HFFc6 (cell line): ENCODE results near the gene DZIP1. TPM values are rescaled to one million over a fixed set of nuclear protein-coding genes. Genes with fewer than 3 reads are reported as not detected.

ENCODE experiments used
- DNase-seq: peaks from one replicate; pipeline ENCODE4 v3.0.0-alpha.2; 2018
- H3K27ac Mint-ChIP-seq: 2 replicates; pipeline ENCODE4 v1.8.0; 2020; ENCODE audit warnings: mild to moderate bottlenecking, mixed read lengths
- H3K27me3 Mint-ChIP-seq: 2 replicates; pipeline ENCODE4 v1.8.0; 2021; ENCODE audit warnings: mild to moderate bottlenecking, moderate library complexity, mixed read lengths; ENCODE audit not compliant: insufficient read depth
- H3K36me3 Mint-ChIP-seq: 2 replicates; pipeline ENCODE4 v1.8.0; 2021; ENCODE audit warnings: low read depth, mixed read lengths
- H3K4me1 Mint-ChIP-seq: 2 replicates; pipeline ENCODE4 v1.8.0; 2020; ENCODE audit warnings: low read depth, mixed read lengths
- H3K4me3 Mint-ChIP-seq: 2 replicates; pipeline ENCODE4 v1.8.0; 2020; ENCODE audit warnings: mild to moderate bottlenecking, moderate library complexity, mixed read lengths
- H3K9me3 Mint-ChIP-seq: 2 replicates; pipeline ENCODE4 v1.8.0; 2020; ENCODE audit warnings: mild to moderate bottlenecking, mixed read lengths
- CTCF ChIP-seq: fragments of 200-600 bp; sonication (generic); IDR thresholded peaks from 2 replicates; pipeline ENCODE4 v1.5.0; 2021; ENCODE audit warnings: antibody characterized with exemption, mild to moderate bottlenecking
- total RNA-seq, 6 experiments: library from RNA; stranded (reverse); fragmentation: NEBNext Ultra II Directional; extraction: Animal tissue kit (Norgen Biotek cat#: 25700); gene quantifications; 2 replicates in 1 of 6; 3 replicates in 5 of 6; pipeline ENCODE4 v1.2.3, GENCODE V29; 2021

The DZIP1 gene
- total RNA-seq, 6 experiments from 2014 or later: 39.3 to 43.8 (median 42.0) TPM

GRCh38 chr13:95620825-95621498 is 23.5 kb downstream of the DZIP1 start:
- no peaks in the 10 kb centered on the region for H3K9me3 Mint-ChIP-seq
- TF ChIP-seq CTCF: no peak
- H3K4me3 Mint-ChIP-seq: no peak overlapping the region
- H3K4me1 Mint-ChIP-seq: peaks cover 18% of the 10 kb centered on the region; the same call in 1 of the 2 replicates
- no peak for DNase-seq
- peaks cover 40% of the 10 kb centered on the region for H3K36me3 Mint-ChIP-seq
- H3K27ac Mint-ChIP-seq: peak overlapping the region; percentile 18; the same call in 1 of the 2 replicates
- no peaks in the 10 kb centered on the region; the same call in 1 of the 2 replicates for H3K27me3 Mint-ChIP-seq

GRCh38 chr13:95620030-95620824 is 24.3 kb downstream of the DZIP1 start:
- peaks cover 38% of the 10 kb centered on the region for H3K36me3 Mint-ChIP-seq
- H3K9me3 Mint-ChIP-seq: no peaks in the 10 kb centered on the region
- no peak for DNase-seq
- H3K27me3 Mint-ChIP-seq: no peaks in the 10 kb centered on the region; the same call in 1 of the 2 replicates
- H3K4me1 Mint-ChIP-seq: peaks cover 12% of the 10 kb centered on the region; the same call in 1 of the 2 replicates
- TF ChIP-seq CTCF: no peak
- no peak overlapping the region for H3K4me3 Mint-ChIP-seq
- H3K27ac Mint-ChIP-seq: no peak overlapping the region; the same call in 1 of the 2 replicates

GRCh38 chr13:95615539-95615938 is 29.0 kb downstream of the DZIP1 start:
- DNase-seq: no peak
- peaks cover 41% of the 10 kb centered on the region for H3K36me3 Mint-ChIP-seq
- peaks cover 2% of the 10 kb centered on the region for H3K27me3 Mint-ChIP-seq
- H3K4me1 Mint-ChIP-seq: peaks cover 5% of the 10 kb centered on the region; the same call in 1 of the 2 replicates
- TF ChIP-seq CTCF: no peak
- H3K9me3 Mint-ChIP-seq: no peaks in the 10 kb centered on the region
- H3K27ac Mint-ChIP-seq: no peak overlapping the region
- H3K4me3 Mint-ChIP-seq: no peak overlapping the region

- H3K36me3 Mint-ChIP-seq: peaks cover 33% of the 10 kb centered on the region
- peaks cover 2% of the 10 kb centered on the region for H3K27me3 Mint-ChIP-seq
- no peak for TF ChIP-seq CTCF
- no peaks in the 10 kb centered on the region for H3K4me1 Mint-ChIP-seq
- no peak overlapping the region for H3K27ac Mint-ChIP-seq
- no peaks in the 10 kb centered on the region for H3K9me3 Mint-ChIP-seq
- DNase-seq: no peak
- no peak overlapping the region for H3K4me3 Mint-ChIP-seq
These were observed 29.8 kb downstream of the DZIP1 start for GRCh38 chr13:95614641-95615245.

- DNase-seq: no peak
- Mint-ChIP-seq H3K9me3 (no peaks in the 10 kb centered on the region), H3K4me3 (no peak overlapping the region), H3K4me1 (peaks cover 27% of the 10 kb centered on the region), H3K27me3 (no peaks in the 10 kb centered on the region), H3K27ac (no peak overlapping the region; the same call in 1 of the 2 replicates), H3K36me3 (peaks cover 30% of the 10 kb centered on the region)
- TF ChIP-seq CTCF: no peak
These were observed 35.7 kb downstream of the DZIP1 start for GRCh38 chr13:95608640-95609323.
